HG02885 (cell line): Measurements from ENCODE around the gene SEMA5A.

ENCODE experiments used
- ATAC-seq: cut with Tn5 transposase; IDR thresholded peaks from one replicate; pipeline ENCODE4 v1.9.1; 2021; ENCODE audit warnings: mild to moderate bottlenecking; ENCODE audit not compliant: unreplicated experiment, poor library complexity

The SEMA5A gene

DNA sequence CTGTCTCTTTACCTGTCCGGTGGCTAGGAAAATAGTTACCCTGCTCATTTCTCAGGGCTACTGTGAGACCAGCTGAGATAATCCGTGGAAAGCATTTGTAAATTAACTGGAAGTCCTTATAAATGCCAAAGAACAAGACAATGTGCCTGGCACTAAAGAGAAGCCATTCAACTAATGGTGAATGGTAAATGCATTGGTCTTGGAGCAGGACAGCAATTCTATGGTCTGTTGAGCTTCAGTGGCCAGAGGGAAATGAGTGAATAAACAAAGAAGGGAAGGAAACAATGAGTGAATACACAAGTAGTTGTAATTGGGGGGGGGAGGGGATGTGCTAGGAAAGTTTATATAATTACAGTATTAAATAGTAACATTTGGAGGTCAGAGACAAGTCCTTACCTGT is 353.6 kb downstream of the SEMA5A start:
- ATAC-seq, result no peak

DNA sequence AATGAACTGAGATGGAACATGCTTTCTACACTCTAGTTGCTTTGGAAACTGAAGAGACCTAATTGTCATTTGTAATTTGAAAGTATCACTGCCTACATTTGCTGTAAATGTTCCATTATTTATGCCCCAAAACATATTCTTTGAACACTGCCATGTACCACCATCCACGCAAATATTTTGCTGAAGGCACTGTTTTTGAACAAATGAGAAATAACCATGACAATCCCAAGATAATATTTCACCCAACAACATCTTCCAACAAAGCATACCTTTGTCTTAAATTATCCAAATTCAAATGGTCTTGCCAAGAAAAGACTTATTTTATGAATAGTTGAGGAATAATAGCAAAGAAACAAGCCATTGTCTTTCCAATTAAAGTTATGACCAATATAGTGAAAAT is 356.2 kb downstream of the SEMA5A start:
- ATAC-seq, result no peak

DNA sequence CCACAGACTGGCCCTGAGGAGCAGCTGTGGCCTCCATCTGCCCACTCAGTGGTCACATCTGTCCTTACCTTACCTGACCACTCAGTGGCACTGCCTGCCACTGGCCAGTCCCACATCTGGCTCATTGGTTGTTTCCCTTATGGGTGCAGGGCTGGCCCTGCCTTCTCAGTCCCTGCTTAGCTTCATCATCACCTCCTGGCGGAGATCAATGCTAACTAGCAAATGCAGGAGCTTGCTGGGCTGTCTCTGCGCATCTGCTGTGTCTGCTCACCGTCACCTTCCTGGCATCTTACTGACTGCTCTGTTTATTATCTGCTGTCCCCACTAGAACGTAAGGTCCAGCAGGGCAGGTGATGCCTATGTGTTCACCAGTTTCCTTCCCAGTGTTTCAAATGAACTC is 356.9 kb downstream of the SEMA5A start:
- peak; percentile 39 for ATAC-seq

DNA sequence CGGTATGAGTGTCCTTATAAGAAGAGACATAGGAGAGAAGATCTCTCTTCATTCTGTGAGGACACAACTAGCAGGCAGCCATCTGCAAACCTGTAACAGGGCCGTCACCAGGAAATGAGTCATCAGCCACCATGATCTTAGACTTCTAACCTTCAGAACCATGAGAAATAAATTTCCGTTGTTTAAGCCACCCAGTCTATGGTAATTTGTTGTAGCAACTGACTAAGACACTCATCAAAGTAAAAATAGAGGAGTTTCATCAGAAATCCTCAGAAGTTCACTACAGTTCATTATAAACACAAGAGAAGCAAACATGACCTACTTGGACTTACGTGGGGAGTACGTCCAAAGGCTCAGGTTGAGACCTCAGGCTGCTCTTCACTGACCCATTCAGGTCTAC is 357.7 kb downstream of the SEMA5A start:
- ATAC-seq, result no peak

DNA sequence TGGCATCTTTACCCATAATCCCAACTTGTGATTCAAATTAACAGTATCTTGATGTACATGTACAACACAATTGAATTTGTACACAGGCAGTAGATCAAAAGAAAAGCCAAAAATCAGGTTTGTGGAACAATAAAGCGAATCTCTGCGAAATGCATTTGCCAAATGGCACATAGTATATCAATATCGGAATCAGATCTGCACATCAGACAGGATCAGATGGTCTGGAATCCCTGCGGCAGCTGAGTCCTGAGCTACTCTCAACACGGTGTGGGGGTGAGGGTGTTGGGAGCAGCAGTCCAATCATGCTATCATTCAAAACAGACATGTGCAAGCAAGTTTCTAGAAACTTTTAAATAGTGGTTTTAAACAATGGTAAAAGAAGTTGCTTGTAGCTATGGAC is 358.3 kb downstream of the SEMA5A start:
- ATAC-seq, result no peak

DNA sequence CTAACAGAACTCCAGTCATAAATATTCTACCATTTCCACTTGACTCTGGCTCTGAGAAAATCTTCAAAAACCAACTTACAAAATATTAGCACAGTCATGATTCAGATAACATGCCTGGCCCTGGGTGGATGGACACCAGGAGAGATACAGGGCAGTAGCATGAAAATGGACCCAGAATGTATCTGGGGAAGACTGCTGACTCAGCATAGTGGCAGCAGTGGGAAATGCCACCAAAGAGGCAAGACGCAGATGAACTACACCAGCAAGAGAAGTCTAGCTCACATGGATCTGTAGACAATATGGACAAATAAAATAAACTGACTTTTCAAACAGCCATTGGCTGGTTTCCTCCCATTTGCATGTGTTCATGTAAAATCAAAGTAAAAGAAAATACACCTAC is 359.8 kb downstream of the SEMA5A start:
- no peak for ATAC-seq

DNA sequence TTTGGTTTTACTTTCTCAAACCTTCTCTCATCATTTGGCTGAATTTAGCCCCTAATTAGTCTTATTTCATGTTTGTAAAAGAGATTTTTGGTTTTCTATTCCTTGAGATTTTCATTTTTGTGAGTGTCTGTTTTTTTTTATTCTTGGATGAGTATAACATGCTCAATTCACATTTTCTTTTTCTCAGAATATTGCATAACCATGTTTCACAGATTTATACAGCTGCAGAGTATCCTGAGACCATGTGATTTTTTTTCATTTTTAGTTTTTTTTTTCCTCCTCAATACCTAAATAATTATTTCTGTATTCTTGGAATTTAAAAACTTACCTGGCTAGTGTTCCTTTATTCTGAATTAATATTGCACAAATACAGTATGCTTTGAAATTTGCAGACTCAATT is 361.9 kb downstream of the SEMA5A start:
- ATAC-seq, result no peak

DNA sequence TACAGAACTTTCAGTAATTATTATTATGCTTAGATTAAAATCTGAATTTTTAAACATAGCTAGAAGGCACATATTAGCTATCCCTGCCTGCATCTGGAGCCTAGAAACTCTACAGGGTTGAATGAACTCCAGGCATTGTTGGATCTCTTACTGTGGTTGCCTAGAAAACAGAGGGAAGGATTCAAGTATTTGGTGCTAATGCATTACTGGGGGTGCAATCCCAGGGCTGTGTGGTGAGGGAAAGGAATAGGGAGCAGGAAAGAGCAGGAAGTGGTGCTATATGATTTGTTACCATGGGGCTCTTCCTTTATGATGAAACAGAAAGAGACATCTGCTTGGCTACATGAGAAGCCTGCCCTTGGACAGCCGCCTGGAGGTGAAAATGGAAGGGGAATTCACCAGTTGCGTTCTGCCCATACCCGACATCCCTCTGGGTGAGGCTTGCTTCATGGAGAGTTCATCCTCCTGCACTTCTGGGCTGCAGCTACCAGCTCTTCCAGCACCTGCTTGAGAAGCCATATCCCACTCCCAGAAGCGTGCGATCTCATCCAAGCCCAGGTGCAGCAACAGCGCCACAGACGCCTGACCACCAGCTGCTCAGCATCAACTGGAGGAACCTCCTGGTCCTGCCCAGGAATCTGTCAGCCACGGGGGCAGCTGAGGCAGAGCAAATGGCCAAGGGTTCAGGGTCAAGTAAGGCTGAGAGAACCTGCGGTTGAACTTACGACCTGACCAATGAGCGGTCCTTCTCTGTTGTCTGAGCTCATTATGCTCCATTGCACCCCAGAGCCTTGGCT is 362.8 kb downstream of the SEMA5A start:
- ATAC-seq, result no peak

DNA sequence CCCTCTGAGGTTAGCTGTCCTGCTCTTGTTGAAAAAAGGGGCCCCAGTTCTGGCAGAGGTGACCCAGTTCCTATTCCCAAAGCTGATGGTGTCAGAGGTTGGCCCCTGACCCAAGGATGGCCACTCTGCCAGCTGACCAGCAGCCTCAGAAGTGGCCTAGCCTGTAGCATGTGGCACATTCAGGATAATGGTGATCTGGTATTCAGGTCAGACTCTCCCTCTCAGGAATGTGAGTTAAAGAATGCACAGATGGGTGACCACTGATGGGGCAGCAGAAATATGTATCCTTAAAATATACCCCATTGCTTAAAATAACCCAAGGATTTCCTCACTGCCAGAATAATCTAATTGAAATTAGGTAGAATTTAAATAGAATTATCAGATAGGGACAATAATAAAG is 369.2 kb downstream of the SEMA5A start:
- ATAC-seq, result no peak

DNA sequence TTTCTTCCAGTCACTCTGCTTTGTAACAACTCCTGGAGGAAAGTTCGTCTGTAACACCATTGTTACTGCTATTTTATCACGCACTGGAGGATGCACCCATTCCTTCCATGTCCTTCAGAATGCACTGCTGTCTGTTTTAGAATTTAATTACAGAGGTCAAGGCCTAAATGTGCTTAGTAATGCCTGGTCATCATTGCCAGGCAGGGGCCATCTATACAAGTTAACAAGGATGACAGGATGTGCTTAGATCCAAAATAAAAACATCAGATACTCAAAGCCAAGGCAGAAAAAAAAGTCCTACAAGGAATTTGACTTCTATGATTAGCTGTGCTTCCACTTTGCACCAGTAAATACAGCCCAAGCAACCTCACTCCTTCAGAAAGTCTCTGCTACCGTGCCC is 371.4 kb downstream of the SEMA5A start:
- ATAC-seq, result no peak

DNA sequence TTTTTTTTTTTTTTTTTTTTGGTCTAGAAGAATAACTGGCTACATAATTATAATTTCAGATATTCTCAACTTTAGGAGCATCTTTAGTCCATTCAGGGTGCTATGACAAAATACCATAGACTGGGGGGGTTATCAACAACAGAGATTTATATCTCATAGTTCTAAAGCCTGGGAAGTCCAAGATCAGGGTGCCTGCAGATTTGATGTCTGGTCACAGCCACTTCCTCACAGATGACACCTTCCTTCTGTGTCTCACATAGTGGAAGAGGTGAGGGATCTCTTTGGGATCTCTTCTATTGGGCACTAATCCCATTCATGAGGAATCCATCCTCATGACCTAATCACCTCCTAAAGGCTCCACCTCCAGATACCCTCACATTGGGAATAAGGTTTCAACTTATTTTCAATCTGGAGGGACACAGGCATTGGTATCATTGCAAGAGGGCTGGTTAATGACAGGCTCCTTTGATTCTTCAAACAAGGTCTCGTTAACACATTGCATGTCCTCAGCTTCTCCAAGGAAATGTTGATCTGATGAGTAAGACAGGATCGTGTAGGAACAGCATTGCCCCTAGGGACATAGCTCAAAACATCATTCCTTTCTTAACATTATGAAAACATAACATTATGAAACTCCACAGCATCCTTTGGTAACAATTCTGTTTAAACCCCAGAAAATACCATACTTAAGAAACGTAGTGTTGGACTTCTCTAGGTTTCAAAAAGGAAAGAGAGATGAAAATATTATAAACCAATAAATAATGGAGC is 372.4 kb downstream of the SEMA5A start:
- no peak for ATAC-seq

DNA sequence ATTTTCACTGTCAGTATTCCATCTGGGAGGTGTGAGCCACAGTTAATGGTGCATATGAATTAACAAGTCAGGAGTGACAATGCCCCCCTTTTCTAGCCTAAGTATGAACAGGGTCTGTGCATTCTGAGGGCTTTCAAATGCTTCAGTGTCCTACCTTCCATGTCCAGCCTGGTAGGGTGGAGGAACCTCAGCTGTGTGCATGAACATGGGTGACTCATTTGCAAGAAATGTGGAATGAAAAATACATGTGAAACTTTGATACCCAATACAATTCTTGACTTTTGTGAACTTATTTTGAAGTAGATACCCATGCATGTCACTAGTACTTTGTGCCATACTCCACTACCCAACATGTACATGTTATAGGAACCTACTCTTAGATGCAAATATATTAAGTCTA is 375.8 kb downstream of the SEMA5A start:
- no peak for ATAC-seq

DNA sequence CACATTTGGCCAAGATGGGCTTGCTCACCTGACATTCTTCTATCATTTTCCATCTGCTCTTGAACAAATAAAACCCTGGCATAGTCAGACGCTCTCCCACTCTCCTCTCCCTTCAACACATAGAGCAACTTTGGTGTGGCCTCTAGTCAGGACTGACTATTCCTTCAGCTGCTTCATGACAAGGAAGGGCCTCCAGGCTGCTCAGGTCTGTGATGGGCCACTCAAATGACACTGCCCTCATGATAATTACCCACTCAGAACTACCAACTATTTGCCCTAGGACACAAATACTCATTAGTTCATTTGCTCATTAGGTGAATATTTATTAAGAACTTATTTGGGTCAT is 376.3 kb downstream of the SEMA5A start:
- no peak for ATAC-seq

DNA sequence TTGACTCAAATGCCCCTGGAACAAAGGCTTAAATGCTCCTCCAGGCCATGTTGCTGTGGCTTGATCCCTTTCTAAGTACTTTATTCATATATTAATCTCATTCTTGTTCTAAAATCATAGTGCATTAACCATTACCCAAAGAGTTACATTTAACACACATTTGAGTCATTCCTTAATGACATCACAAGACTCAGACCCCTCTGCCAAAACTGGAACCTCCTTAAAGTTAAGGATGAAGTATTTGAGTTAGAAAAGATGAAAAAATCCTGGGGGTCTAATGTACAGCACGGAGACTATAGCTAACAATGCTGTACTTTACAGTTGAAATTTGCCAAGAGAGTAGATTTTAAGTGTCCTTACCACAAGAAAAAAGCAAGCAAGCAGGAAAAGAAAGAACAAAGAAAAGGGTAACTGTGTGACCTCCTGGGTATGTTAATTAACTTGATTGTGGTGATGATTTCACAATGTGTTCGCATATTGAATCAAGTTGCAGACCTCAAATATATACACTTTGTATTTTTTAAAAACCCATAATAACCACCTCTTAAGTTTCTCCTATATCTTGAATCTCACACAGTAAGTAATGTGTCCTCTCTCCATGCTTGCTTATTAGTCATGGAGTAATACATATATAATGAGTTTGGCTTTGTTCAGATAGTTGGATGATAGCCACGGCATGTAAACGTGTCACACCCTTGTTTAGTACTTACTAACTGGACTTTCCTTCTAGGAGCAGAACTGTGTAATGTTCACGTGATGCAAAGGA is 376.9 kb downstream of the SEMA5A start:
- no peak for ATAC-seq

DNA sequence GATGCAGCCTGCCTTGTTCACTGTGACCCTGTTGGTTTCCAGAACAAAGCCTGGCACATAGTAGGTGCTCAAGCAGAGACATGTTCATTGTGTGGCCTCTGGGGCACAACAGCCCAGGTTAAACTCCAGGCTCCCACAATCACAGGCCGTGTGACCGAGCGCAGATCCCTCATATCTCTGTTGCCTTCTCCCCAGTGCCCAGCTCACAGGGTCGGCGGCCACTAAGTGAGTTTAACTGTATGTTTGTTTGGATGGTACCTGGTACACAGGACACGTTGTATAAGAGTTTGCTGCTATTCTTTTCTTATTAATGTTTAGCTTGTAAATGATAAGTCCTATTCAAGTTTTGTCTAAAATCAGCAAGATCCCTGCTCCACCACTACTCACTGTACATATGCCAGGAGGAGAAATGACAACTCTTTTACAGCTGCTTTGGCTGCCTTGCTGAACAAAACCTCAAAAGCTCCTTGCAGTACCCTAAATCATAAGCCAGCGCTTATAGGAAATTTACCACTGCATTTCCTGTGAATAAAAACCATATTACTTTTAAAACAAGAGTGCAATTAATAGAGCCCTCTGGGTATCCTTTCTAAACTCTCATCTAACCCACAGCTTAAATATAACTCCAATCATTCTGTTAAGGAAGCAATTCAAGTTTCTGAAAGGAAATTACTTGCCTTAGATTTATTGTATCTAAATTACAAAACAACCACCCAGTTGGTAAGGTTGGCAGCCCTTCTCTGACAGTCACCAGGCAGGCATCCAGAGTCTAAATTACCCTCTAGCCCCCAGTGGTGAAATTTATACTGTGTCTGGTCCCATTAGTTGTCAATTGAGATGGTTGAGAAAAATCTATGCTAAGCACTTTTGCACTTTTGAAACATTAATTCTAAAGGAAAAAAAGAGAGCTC is 379.4 kb downstream of the SEMA5A start:
- no peak for ATAC-seq

DNA sequence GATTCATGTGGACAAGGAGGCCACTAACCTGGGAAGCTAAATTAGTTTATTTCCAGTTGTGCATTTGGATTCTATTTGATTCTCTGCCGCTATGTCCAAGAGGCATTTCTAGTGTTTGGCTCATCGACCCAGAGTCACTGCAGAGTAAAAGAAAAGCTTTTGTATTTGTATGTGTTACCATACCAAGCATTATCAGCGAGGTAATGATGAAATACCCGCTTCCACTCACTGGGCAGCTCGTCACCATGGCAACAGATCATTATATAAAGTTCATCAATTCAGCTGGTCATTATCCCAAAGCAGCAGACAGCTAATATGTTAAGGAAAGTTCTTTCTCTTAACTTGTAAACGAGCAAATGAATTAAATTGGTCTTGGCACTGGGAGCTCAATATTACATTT is 380.3 kb downstream of the SEMA5A start:
- no peak for ATAC-seq

DNA sequence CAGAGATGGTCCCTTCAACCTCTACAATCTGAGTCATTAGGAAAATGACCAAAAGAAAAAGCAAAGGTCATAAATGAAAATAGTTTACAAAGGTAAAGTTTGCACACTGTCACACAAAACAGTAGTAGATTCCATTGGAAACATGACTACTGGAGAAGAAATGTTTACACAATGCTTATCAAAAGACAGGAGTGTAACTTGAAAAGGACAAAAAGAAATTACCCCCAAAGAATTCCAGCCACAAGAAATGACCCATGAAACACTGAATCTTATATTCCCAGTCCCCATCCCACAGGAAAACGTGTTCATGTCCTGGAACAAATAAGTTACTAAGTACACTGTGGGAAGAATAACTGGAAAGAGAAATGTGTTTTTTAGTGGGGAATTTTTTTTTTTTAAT is 385.1 kb downstream of the SEMA5A start:
- ATAC-seq, result no peak

DNA sequence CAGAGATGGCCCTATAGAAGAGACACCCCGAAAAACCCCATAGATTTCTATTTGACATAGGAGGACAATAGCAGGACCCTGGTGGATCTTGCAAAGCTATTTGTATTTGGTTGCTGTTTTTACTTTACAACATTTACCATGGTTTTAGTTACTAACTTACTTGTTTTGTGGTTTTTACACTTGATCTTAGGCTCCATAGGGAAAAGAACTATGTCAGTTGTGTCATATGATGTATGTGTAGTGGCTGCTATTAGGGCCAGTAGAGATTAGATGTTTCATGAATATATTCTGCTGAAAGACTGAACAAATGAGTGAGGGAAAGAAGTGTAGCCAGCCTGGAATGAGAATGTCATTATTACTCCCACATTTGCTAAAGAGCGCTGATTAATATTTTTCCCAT is 388.1 kb downstream of the SEMA5A start:
- ATAC-seq, result no peak

DNA sequence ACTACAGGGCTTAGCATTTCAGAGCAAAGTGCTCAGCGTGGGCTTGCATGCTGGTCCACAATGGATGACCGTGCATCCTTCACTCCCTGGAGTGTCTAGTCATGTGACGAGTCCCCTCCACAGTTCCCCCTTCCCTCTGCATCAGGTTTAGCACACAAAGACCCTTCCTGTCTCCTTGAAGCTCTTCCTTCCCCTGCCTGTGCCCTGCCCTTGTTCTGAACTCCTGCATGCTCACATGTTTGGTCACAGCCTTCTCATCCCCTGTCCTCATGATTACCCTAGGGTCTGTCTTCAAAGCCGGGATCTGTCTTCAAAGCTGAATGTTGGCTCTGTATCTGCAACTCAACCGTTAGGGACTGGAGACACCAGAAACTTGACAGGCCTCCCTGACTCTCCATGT is 388.9 kb downstream of the SEMA5A start:
- ATAC-seq, result no peak

DNA sequence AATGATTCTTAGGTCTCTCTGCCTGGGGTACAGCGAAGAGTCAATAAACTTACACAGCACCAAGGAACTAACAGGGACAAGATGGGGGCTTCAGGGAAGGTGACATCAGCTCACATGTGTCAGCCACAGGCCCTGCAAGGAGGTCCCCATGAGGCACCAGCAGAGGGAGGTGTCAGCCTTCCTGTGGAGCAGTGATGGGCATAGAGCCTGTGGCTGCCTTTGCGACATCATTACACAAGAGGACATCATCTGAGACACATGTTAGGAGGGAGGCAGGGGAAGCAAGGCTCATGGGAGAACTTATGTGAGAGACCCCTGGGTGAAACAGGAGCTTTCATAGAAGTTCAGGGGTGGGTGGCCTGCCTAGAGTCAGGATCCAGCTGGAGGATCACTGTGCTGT is 389.6 kb downstream of the SEMA5A start:
- peak; percentile 75 for ATAC-seq
